ENCODE measurements around the gene TMED1.

The TMED1 gene

GRCh38 chr19:10831987-10832938 lies 3.7 kb downstream of the TMED1 start:
- DNase-seq (ENCODE audit: low read depth in 2 of 2) = no peak

- no peak for DNase-seq (ENCODE audit: low read depth in 2 of 2)
Measured at GRCh38 chr19:10830931-10831779, 4.9 kb downstream of the TMED1 start.

GRCh38 chr19:10830370-10830769 lies 5.6 kb downstream of the TMED1 start:
- no peak for DNase-seq (ENCODE audit: low read depth in 2 of 2)

- no peak for DNase-seq (ENCODE audit: low read depth in 2 of 2)
Measured at GRCh38 chr19:10829967-10830366, 6.0 kb downstream of the TMED1 start.

- DNase-seq (ENCODE audit: low read depth in 2 of 2) = no peak
Measured at GRCh38 chr19:10828981-10829821, 6.8 kb downstream of the TMED1 start.

- no peak for DNase-seq (ENCODE audit: low read depth in 2 of 2)
Measured at GRCh38 chr19:10826846-10827245, 9.2 kb downstream of the TMED1 start.

- no peak for DNase-seq (ENCODE audit: low read depth in 2 of 2)
Measured at GRCh38 chr19:10826231-10826630, 9.8 kb downstream of the TMED1 start.

- no peak for DNase-seq (ENCODE audit: low read depth in 2 of 2)
Measured at GRCh38 chr19:10823690-10824089, 12.3 kb downstream of the TMED1 start.

- DNase-seq (ENCODE audit: low read depth in 2 of 2) = no peak
Measured at GRCh38 chr19:10820173-10820572, 15.8 kb downstream of the TMED1 start.

GRCh38 chr19:10819124-10820060 lies 16.6 kb downstream of the TMED1 start:
- DNase-seq (ENCODE audit: low read depth in 2 of 2) = no peak

GRCh38 chr19:10818301-10819123 lies 17.5 kb downstream of the TMED1 start:
- DNase-seq (ENCODE audit: low read depth in 2 of 2) = no peak

- DNase-seq (ENCODE audit: low read depth in 2 of 2) = no peak
Measured at GRCh38 chr19:10817291-10818038, 18.5 kb downstream of the TMED1 start.

- DNase-seq (ENCODE audit: low read depth in 2 of 2) = no peak
Measured at GRCh38 chr19:10816691-10817090, 19.3 kb downstream of the TMED1 start.

- DNase-seq (ENCODE audit: low read depth in 2 of 2) = no peak
Measured at GRCh38 chr19:10815969-10816644, 19.9 kb downstream of the TMED1 start.

- no peak for DNase-seq (ENCODE audit: low read depth in 2 of 2)
Measured at GRCh38 chr19:10815007-10815536, 20.9 kb downstream of the TMED1 start.

- DNase-seq (ENCODE audit: low read depth in 2 of 2) = no peak
Measured at GRCh38 chr19:10812902-10813404, 23.1 kb downstream of the TMED1 start.

GRCh38 chr19:10812196-10812595 lies 23.8 kb downstream of the TMED1 start:
- DNase-seq (ENCODE audit: low read depth in 2 of 2) = no peak
